Embryonic facial prominence (tissue), 1 donor: Measurements from ENCODE around the gene SIN3B.
"Not testable (repeated sequence)": the region's sequence is repeated elsewhere in the genome, so short reads cannot be mapped to it uniquely, and the experiment has no call there.

Experiments
- DNase-seq: peaks from one replicate; pipeline ENCODE4 v3.0.0-alpha.2; 2016; ENCODE audit errors: extremely low spot score

Gene SIN3B

DNA sequence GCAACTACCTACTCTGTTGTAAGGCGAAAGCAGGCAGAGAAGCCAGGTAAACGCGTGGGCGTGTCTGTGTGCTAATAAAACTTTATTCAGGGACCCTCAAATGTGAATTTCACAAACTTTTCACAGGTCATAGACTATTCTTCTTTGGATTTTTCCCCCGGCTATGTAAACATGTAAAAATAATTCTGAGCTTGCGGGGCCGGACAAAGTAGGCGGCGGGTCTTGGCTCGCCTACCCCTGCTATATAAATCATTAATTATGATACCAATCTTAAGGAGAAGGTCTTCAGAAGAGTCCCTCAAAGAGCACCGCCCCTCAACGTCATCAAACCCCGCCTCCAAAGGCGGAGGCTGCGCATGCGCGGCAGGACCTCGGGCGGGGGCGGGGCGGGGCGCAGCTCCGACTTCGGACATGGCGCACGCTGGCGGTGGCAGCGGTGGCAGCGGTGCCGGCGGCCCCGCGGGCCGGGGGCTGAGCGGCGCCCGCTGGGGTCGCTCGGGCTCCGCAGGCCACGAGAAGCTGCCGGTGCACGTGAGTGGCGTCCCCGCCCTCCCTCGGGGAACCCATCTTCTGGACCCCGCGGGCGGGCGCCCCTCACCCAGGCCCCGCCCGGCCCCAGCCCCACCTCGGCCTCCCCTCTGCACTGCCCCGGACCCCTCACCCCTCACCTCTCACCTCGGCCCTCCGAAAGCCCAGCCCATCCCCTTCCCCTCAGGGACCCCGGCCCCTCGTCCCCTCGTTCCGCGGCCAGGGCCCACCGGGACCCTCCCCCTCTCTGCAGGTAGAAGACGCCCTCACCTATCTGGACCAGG is at the start of gene SIN3B:
TSS of gene SIN3B (plus strand) at position 389 of the 812 bp plus-strand sequence. CDS start at position 412, 23 bp downstream.
- DNase-seq: peak; percentile 65

GRCh38 chr19:16779539-16780163 is 49.5 kb upstream of the SIN3B start:
- DNase-seq: no peak

GRCh38 chr19:16782719-16783118 is 46.5 kb upstream of the SIN3B start:
- no peak for DNase-seq

DNA sequence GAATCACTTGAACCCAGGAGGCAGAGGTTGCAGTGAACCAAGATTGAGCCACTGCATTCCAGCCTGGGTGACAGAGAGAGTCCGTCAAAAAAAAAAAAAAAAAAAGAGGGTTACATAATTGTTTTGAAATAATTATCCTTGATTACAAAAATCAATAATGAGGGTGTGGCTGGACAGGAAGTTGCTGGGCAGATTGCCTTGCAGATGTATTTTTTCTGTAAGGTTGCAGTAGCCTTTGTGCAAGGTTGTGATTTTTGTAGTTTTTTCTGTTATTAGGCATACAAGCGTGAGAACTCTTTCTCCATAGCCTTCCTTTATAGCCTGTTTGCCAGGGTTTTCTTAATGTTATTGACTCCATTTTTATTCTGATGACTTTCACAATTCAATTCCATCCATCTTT is 40.7 kb upstream of the SIN3B start:
- no peak for DNase-seq

GRCh38 chr19:16789238-16789637 is 40.0 kb upstream of the SIN3B start:
- DNase-seq: no peak

- no peak for DNase-seq
Measured at GRCh38 chr19:16790051-16790450, 39.1 kb upstream of the SIN3B start.

DNA sequence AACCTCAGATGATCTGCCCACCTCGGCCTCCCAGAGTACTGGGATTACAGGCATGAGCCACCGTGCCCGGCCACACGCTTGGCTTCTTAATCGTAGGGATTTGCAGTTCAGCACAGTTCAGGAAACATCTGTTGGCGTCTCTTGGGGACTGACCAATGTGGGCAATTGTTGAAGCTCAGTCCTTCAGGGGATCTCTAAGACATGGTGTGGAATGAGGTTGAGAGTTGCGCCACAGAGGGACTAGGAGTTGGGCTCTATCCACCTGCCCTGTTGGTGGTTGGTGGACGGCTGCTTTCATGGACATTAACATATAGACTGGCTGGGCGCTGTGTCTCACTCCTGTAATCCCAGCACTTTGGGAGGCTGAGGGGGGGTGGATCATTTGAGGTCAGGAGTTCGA is 37.3 kb upstream of the SIN3B start:
- DNase-seq: no peak

DNA sequence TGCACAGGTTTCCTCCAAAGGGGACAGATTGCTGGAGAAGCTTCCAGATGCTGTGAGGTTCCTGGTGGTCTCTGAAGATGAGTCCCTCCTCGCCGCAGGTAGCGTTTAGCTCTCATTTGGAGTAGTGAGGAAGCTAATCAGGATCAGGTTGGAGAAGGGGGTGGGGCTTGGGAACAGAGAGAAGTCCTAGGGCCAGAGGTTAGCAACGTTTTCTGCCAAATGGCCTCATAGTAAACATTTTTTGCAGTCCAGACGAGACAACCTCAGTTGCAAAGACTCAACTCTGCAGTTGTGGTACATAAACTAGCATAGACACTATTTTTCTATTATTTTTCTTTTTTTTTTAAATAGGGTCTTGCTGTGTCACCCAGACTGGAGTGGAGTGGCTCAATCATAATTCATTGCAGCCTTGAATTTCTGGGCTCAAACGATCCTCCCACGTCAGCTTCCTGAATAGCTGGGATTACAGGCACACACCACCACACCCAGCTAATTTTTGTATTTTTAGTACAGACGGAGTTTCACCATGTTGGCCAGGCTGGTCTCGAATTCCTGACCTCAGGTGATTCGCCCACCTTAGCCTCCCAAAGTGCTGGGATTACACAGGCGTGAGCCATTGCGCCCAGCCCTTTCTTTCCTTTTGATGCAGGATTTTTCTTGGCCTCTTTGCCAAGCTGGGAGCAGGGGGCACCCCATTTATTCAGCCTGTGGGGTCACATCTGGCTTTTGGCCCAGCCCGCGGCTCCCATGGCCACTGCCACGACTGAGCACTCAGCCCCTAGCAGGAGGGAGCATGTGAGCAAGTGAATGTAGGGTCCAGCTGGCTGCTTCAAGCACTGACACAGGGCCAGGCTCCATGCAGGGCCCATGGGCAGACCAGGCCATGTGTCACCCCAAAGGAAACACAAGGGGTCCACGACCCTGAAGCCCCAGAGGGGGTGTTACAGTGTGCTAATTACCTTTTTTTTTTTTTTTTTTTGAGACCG is 34.4 kb upstream of the SIN3B start:
- DNase-seq: no peak

DNA sequence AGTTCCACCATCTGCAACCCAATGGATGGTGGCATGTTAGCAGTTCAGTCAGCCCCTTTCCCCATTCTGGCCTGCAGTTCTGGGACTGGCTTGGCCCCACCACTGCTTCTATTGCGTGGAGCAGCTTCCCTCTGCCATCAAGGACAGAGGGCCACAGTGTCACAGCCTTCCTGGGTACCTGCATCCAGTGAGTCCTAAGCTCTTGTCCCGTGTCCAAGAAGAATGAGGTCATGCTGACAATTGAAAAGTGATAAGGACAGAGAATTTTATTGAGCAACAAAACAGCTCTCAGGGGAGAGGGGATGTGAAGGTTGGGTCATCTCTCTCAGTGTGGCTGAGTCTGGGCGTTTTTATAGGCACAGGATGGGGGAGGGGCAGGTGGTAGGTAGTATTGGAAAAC is 33.5 kb upstream of the SIN3B start:
- DNase-seq: no peak

GRCh38 chr19:16797876-16798275 is 31.3 kb upstream of the SIN3B start:
- DNase-seq: no peak

DNA sequence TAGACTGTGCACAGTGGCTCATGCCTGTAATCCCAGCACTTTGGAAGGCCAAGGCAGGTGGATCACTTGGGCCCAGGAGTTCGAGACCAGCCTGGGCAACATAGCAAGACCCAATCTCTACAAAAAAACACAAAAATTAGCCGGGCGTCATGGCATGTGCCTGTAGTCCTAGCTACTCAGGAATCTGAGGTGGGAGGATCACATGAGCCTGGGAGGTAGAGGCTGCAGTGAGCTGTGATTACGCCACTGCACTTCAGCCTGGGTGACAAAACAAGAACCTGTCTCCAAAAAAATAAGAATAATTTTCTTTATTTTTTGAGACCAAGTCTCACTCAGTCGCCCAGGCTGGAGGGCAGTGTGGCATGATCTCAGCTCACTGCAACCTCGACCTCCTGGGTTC is 30.9 kb upstream of the SIN3B start:
- DNase-seq: not testable (repeated sequence)

DNA sequence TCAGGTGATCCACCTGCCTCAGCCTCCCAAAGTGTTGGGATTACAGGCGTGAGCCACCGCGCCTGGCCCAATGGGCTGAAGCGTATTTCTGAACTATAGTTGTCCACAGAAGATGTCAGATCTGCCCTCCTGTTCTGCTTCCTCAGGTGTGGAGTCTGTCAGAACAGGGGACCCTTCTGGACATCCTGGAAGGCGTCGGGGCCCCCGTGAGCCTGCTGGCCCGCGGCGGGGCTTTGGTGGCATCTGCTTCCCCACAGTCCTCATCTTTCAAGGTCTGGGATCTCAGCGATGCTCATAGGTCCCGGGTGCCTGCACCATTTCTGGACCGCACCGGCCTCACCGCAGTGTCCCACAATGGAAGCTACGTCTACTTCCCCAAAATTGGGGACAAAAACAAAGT is 29.5 kb upstream of the SIN3B start:
- no peak for DNase-seq

DNA sequence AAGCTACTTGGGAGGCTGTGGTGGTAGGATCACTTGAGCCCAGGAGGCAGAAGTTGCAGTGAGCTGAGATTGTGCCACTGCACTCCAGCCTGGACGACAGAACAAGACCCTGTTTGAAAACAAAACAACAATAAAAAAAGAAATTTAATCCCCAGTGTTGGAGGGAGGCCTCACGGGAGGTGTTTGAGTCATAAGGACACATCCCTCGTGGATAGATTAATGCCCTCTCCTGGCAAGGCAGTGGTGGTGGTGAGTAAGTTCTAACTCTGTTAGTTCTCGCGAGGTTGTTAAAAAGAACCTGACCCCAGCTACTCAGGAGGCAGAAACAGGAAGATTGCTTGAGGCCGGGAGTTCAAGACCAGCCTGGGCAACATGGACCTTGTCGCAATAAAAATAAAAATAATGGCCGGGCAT is 27.6 kb upstream of the SIN3B start:
- no peak for DNase-seq

GRCh38 chr19:16804176-16804575 is 25.0 kb upstream of the SIN3B start:
- no peak for DNase-seq

- no peak for DNase-seq
Measured at GRCh38 chr19:16807549-16808284, 21.5 kb upstream of the SIN3B start.

DNA sequence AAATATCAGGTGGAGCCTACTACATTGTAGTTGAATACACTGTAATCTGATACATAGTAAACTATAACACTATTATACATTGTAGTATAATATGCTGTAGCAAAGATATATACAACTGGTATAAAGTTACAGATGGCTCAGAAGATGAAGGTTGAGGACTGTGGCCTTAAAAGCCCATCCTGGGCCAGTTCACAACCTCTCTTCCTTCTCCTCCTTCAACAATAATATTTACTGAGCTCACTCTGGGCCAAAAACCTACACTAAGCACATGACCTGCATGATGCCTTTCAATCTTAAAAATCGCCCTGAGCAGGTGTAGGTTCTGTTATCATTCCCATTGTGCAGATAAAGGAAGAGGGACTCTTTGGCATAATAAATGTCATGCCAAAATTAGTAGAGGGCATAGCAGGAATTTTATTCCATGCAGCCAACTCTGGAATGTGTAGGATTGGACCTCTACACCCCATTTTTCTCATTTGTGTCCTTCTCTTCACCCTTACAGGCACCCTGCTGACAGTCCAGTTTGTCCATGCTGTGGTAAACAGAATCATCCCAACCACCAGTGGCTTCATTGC is 14.6 kb upstream of the SIN3B start:
- DNase-seq: no peak

DNA sequence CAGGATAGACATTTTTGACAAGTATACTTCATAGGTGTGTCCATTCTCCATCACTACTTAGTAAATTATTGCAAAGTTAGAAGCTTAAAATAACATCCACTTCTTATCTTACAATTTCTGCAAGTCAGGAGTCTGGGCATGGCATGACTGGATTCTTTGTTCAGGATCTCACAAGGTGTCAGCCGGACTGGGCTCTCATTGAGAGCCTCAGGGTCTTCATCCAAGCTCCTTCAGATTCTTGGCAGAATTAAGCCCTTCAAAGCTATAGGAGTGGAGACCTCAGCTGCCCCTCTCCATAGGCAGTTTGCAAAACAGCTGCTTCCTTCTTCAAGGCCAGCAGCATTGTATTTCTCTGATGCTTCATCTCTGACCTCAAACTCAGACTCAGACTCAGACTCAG is 9.1 kb upstream of the SIN3B start:
- no peak for DNase-seq

DNA sequence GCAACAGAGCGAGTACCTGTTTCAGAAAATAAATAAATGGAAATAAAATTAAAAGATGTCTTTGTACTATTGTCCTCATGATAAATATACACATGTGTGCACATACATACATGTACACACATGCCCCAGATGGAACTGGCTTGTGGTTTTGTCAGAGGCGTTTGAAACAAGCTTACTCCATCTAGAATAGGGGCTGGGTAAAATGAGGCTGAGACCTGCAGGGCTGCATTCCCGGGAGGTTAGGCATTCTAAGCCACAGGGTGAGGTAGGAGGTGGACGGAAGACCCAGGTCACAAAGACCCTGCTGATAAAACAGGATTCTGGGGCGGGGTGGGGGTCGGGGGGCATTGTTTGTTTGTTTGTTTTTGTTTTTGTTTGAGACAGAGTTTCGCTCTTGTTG is 8.1 kb upstream of the SIN3B start:
- no peak for DNase-seq

DNA sequence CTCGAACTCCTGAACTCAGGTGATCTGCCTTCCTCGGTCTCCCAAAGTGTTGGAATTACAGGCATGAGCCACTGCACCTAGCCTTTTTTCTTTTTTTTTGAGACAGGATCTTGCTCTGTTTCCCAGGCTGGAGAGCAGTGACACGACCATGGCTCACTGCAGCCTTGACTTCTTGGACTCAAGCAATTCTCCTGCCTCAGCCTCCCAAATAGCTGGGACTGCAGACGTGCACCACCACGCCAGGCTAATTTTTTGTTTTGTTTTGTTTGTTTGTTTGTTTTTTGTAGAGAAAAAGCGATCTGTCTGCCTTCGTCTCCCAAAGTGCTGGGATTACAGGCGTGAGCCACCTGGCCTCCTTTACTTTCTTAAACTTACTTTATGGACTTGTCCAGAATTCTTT is 6.5 kb upstream of the SIN3B start:
- no peak for DNase-seq

DNA sequence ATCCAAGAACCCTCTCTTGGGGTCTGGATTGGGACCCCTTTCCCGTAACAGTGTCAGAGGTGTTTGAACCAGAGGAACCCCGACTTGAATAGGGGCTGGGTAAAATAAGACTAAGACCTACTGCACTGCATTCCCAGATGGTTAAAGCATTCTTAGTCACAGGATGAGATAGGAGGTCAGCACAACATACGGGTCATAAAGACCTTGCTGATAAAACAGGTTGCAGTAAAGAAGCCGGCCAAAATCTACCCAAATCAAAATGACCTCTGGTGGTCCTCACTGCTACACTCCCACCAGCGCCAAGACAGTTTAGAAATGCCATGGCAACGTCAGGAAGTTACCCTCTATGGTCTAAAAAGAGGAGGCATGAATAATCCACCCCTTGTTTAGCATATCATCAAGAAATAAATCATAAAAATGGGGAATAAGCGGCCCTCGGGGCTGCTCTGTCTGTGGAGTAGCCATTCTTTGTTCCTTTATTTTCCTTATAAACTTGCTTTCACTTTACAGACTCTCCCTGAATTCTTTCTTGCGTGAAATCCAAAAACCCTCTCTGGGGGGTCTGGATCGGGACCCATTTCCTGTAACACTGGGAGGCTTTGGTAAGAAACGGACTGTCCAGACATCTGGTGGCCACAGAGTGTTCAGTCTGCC is 4.4 kb upstream of the SIN3B start:
- no peak for DNase-seq
